ENCODE data around the gene ABCC2. TPM values are rescaled to one million over a fixed set of nuclear protein-coding genes. Genes with fewer than 3 reads are reported as not detected.

Gene ABCC2
- total RNA-seq, 1 donor from 2014 or later = 0.04 TPM

DNA sequence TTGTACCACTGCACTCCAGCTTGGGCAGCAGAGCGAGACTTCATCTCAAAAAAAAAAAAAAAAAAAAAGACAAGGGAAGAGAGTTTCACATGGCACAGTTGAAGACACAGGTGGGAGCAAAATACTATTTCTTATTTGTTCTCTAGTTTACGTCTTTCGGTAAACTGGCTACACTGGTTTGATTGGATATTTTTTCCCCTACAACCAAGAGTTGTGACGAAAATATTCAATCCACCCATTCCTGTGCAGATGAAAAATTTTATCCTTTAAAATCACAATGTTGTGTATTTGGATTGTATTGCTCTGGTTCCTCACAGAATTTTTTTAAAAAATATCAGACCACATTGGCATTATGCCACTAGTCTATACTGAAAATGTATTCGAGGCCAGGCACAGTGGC, 14.5 kb upstream of the ABCC2 start:
- H3K36me3 ChIP-seq (ENCODE audit: control insufficient read depth, insufficient read depth, low read length) = no peaks in the 10 kb centered on the region
- TF ChIP-seq, protein P1, sequence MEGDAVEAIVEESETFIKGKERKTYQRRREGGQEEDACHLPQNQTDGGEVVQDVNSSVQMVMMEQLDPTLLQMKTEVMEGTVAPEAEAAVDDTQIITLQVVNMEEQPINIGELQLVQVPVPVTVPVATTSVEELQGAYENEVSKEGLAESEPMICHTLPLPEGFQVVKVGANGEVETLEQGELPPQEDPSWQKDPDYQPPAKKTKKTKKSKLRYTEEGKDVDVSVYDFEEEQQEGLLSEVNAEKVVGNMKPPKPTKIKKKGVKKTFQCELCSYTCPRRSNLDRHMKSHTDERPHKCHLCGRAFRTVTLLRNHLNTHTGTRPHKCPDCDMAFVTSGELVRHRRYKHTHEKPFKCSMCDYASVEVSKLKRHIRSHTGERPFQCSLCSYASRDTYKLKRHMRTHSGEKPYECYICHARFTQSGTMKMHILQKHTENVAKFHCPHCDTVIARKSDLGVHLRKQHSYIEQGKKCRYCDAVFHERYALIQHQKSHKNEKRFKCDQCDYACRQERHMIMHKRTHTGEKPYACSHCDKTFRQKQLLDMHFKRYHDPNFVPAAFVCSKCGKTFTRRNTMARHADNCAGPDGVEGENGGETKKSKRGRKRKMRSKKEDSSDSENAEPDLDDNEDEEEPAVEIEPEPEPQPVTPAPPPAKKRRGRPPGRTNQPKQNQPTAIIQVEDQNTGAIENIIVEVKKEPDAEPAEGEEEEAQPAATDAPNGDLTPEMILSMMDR (IDR thresholded peaks at IDR 0.05; ENCODE audit: insufficient read depth, low read length, poor library complexity, severe bottlenecking) = no peak
- H3K27me3 ChIP-seq (ENCODE audit: control insufficient read depth, insufficient read depth, low read length) = no peaks in the 10 kb centered on the region
- no peak for DNase-seq (ENCODE audit: low read depth)
- no peak overlapping the region for H3K4me3 ChIP-seq (ENCODE audit: low read depth, low read length)

DNA sequence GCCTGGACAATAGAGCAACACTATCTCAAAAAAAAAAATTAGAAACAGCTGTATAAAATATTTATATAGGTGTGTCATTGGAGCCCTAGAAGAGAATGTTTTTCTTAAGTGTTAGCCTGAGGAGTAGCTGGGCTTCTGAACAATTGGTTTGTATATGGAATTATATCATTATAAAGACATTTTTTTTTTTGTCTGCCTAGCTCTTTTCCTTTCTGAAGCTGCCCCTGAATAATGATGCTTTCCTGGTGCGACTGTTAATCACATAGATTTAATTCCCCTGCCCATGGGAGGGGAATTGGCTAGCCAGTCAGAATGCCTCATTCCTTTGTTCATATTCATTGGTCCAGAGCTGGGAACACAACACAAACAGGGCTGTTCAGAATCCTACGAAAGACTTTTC, 13.9 kb upstream of the ABCC2 start:
- no peak for DNase-seq (ENCODE audit: low read depth)
- H3K36me3 ChIP-seq (ENCODE audit: control insufficient read depth, insufficient read depth, low read length) = no peaks in the 10 kb centered on the region
- no peak overlapping the region for H3K4me3 ChIP-seq (ENCODE audit: low read depth, low read length)
- TF ChIP-seq, protein P1 (IDR thresholded peaks at IDR 0.05; ENCODE audit: insufficient read depth, low read length, poor library complexity, severe bottlenecking) = no peak
- no peaks in the 10 kb centered on the region for H3K27me3 ChIP-seq (ENCODE audit: control insufficient read depth, insufficient read depth, low read length)

DNA sequence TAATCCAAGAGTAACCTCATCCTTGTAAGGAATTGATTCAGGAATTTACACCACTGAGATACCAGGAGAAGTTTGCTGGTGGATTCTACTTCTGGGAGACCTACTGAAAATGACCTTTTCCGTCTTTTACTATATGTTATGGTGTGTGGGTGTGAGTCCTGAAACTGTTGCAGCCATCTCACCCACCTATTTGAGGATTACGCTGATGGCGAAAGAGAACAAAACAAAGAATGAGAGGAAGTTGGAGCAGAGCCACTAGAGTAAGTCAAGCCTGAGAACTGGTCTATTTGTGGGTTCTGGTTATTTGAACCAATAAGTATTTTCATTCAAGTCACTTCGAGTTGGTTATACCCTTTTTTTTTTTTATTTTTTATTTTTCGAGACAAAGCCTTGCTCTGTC, 12.7 kb upstream of the ABCC2 start:
- no peaks in the 10 kb centered on the region for H3K36me3 ChIP-seq (ENCODE audit: control insufficient read depth, insufficient read depth, low read length)
- DNase-seq (ENCODE audit: low read depth) = no peak
- TF ChIP-seq, protein P1 (IDR thresholded peaks at IDR 0.05; ENCODE audit: insufficient read depth, low read length, poor library complexity, severe bottlenecking) = no peak
- H3K4me3 ChIP-seq (ENCODE audit: low read depth, low read length) = no peak overlapping the region
- no peaks in the 10 kb centered on the region for H3K27me3 ChIP-seq (ENCODE audit: control insufficient read depth, insufficient read depth, low read length)

DNA sequence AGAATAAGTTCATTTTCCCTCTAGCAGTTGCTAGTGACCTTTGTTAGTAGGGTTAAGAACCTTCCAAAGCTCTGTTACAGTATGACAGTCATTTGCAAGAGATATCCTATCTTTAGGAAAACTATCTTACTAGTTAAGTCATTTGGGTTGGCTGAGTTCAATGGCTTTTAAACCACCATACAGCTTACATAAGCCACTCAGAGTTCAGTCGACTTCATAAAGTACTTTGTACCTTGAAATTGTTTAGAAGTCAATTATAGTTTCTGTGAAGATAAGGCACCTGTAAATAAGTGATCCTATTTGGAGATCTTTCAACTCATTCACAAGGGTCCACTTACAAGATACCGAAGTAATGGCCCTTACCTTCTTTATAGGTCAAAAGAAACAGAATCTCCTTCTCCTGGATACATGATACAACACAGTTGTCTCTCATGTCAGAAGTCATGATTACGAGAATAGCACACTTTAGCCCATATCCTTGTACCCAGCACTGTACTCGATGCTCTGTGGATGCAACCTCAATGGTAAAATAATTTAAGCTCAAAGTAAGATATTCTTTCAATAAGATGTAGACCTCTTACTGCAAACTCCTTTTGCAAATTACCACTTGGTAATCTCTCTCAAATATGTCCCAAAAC, 11.9 kb upstream of the ABCC2 start:
- H3K36me3 ChIP-seq (ENCODE audit: control insufficient read depth, insufficient read depth, low read length) = no peaks in the 10 kb centered on the region
- TF ChIP-seq, protein P1 (IDR thresholded peaks at IDR 0.05; ENCODE audit: insufficient read depth, low read length, poor library complexity, severe bottlenecking) = no peak
- no peak overlapping the region for H3K4me3 ChIP-seq (ENCODE audit: low read depth, low read length)
- DNase-seq (ENCODE audit: low read depth) = no peak
- H3K27me3 ChIP-seq (ENCODE audit: control insufficient read depth, insufficient read depth, low read length) = no peaks in the 10 kb centered on the region

DNA sequence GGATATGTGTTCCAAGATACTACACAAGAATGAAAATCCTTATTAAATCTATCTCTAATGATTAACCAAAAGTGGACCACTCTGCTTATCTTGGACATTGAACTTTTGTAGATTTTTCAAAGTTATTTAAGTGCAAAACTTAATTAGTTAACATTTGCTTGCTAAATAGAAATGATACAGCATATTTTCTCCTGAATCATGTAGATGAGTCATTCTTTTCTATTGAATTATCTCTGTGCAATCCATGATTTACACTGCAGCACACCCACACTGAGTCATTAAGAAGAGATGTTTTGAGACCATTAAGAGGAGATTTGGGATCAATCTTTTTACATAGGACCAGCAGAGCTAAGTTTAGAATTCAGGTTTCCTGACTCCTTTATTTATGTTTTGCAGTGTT, 6.6 kb upstream of the ABCC2 start:
- no peaks in the 10 kb centered on the region for H3K36me3 ChIP-seq (ENCODE audit: control insufficient read depth, insufficient read depth, low read length)
- DNase-seq (ENCODE audit: low read depth) = peak; percentile 63
- TF ChIP-seq, protein P1 (IDR thresholded peaks at IDR 0.05; ENCODE audit: insufficient read depth, low read length, poor library complexity, severe bottlenecking) = no peak
- H3K27me3 ChIP-seq (ENCODE audit: control insufficient read depth, insufficient read depth, low read length) = no peaks in the 10 kb centered on the region
- no peak overlapping the region for H3K4me3 ChIP-seq (ENCODE audit: low read depth, low read length)
